H9 (cell line): ENCODE results near the gene ALLC. TPM values are rescaled to one million over a fixed set of nuclear protein-coding genes. Genes with fewer than 3 reads are reported as not detected.

Experiments used
- DNase-seq: peaks from one replicate; pipeline ENCODE4 v3.0.0-alpha.2; 2017
- H2AFZ ChIP-seq: one replicate; pipeline ENCODE4 v1.6.1; 2013; ENCODE audit warnings: mild to moderate bottlenecking, low read length, control low read depth, moderate library complexity
- H2AK5ac ChIP-seq: 2 replicates; pipeline ENCODE4 v1.6.1; 2013; ENCODE audit warnings: low read length, control low read depth, mixed read lengths; ENCODE audit not compliant: insufficient read length
- H2BK120ac ChIP-seq: one replicate; pipeline ENCODE4 v1.6.1; 2013; ENCODE audit warnings: low read depth, mild to moderate bottlenecking, low read length, control low read depth, inconsistent platforms; ENCODE audit not compliant: poor library complexity, severe bottlenecking
- H2BK12ac ChIP-seq: 2 replicates; pipeline ENCODE4 v1.6.1; 2013; ENCODE audit warnings: low read length, control low read depth, mixed read lengths, low read depth; ENCODE audit not compliant: insufficient read length
- H2BK15ac ChIP-seq: 2 replicates; pipeline ENCODE4 v1.6.1; 2013; ENCODE audit warnings: low read depth, low read length, control low read depth
- H2BK20ac ChIP-seq: one replicate; pipeline ENCODE4 v1.6.1; 2013; ENCODE audit warnings: low read depth, mild to moderate bottlenecking, low read length, control low read depth, inconsistent platforms; ENCODE audit not compliant: poor library complexity, severe bottlenecking
- H2BK5ac ChIP-seq: 2 replicates; pipeline ENCODE4 v1.6.1; 2013; ENCODE audit warnings: low read length, control low read depth, mixed read lengths; ENCODE audit not compliant: insufficient read length
- H3K14ac ChIP-seq: 2 replicates; pipeline ENCODE4 v1.6.1; 2013; ENCODE audit warnings: low read length, control low read depth; ENCODE audit not compliant: insufficient read depth
- H3K18ac ChIP-seq: 2 replicates; pipeline ENCODE4 v1.6.1; 2013; ENCODE audit warnings: low read depth, mild to moderate bottlenecking, mixed read lengths, low read length, control low read depth; ENCODE audit not compliant: insufficient read length
- H3K23ac ChIP-seq: 2 replicates; pipeline ENCODE4 v1.6.1; 2013; ENCODE audit warnings: low read length, control low read depth, mixed read lengths, low read depth; ENCODE audit not compliant: insufficient read length
- H3K23me2 ChIP-seq: 2 replicates; pipeline ENCODE4 v1.6.1; 2013; ENCODE audit warnings: low read depth, mild to moderate bottlenecking, mixed read lengths, low read length, control low read depth; ENCODE audit not compliant: insufficient read length, poor library complexity, severe bottlenecking
- H3K27ac ChIP-seq: 2 replicates; pipeline ENCODE4 v1.5.1; 2013; ENCODE audit warnings: low read length, control low read depth, mixed read lengths, low read depth; ENCODE audit not compliant: insufficient read length
- H3K27me3 ChIP-seq: 2 replicates; pipeline ENCODE4 v1.6.1; 2013; ENCODE audit warnings: low read length, control low read depth, inconsistent platforms; ENCODE audit not compliant: insufficient read depth
- H3K4ac ChIP-seq: 2 replicates; pipeline ENCODE4 v1.6.1; 2013; ENCODE audit warnings: low read depth, mild to moderate bottlenecking, control low read depth, inconsistent platforms, low read length, moderate library complexity
- H3K4me1 ChIP-seq: 2 replicates; pipeline ENCODE4 v1.6.1; 2013; ENCODE audit warnings: low read length, control low read depth, inconsistent platforms; ENCODE audit not compliant: insufficient read depth
- H3K4me2 ChIP-seq: 2 replicates; pipeline ENCODE4 v1.6.1; 2013; ENCODE audit warnings: low read length, control low read depth, mixed read lengths; ENCODE audit not compliant: insufficient read length, insufficient read depth
- H3K56ac ChIP-seq: 2 replicates; pipeline ENCODE4 v1.6.1; 2013; ENCODE audit warnings: low read depth, mild to moderate bottlenecking, mixed read lengths, low read length, control low read depth; ENCODE audit not compliant: insufficient read length
- H3K79me1 ChIP-seq: 2 replicates; pipeline ENCODE4 v1.6.1; 2013; ENCODE audit warnings: low read depth, mild to moderate bottlenecking, moderate library complexity, low read length, control low read depth, inconsistent platforms; ENCODE audit not compliant: insufficient read depth, poor library complexity, severe bottlenecking
- H3K79me2 ChIP-seq: 2 replicates; pipeline ENCODE4 v1.6.1; 2013; ENCODE audit warnings: low read length, control low read depth, inconsistent platforms; ENCODE audit not compliant: insufficient read depth
- H3K9ac ChIP-seq: 2 replicates; pipeline ENCODE4 v1.6.1; 2013; ENCODE audit warnings: low read length, control low read depth, mixed read lengths; ENCODE audit not compliant: insufficient read length; ENCODE audit errors: extremely low read depth
- H3K9me3 ChIP-seq: one replicate; pipeline ENCODE4 v1.6.1; 2013; ENCODE audit warnings: low read depth, low read length, inconsistent platforms; ENCODE audit not compliant: control insufficient read depth
- H3T11ph ChIP-seq: one replicate; pipeline ENCODE4 v1.6.1; 2013; ENCODE audit warnings: mild to moderate bottlenecking, low read length, control low read depth, inconsistent platforms
- H4K20me1 ChIP-seq: one replicate; pipeline ENCODE4 v1.6.1; 2013; ENCODE audit not compliant: control insufficient read depth, insufficient read length, insufficient read depth
- H4K5ac ChIP-seq: 2 replicates; pipeline ENCODE4 v1.6.1; 2013; ENCODE audit warnings: low read depth, mild to moderate bottlenecking, mixed read lengths, low read length, control low read depth; ENCODE audit not compliant: insufficient read length
- H4K8ac ChIP-seq: replicated peaks from 2 replicates; pipeline ENCODE4 v1.6.1; 2013; ENCODE audit warnings: low read length, control low read depth, mixed read lengths, low read depth; ENCODE audit not compliant: insufficient read length
- H4K91ac ChIP-seq: 2 replicates; pipeline ENCODE4 v1.6.1; 2013; ENCODE audit warnings: low read depth, mild to moderate bottlenecking, moderate library complexity, mixed read lengths, low read length, control low read depth; ENCODE audit not compliant: insufficient read length
- H3K27ac Mint-ChIP-seq, 3 experiments: 2 replicates in 2 of 3; 3 replicates in 1 of 3; pipeline ENCODE4 v1.8.0; 2020 to 2021; ENCODE audit warnings: mixed read lengths in 3 of 3, mild to moderate bottlenecking in 1 of 3, moderate library complexity in 1 of 3
- H3K27me3 Mint-ChIP-seq: 2 replicates; pipeline ENCODE4 v1.8.0; 2021; ENCODE audit warnings: low read depth, mild to moderate bottlenecking, moderate library complexity, mixed read lengths
- H3K36me3 Mint-ChIP-seq, 3 experiments: 2 replicates in 2 of 3; 3 replicates in 1 of 3; pipeline ENCODE4 v1.8.0; 2020 to 2021; ENCODE audit warnings: low read depth in 3 of 3, mixed read lengths in 3 of 3; ENCODE audit not compliant: insufficient read depth in 1 of 3
- H3K4me1 Mint-ChIP-seq, 2 experiments: 2 replicates each; pipeline ENCODE4 v1.8.0; 2020; ENCODE audit warnings: mixed read lengths in 2 of 2
- H3K4me3 Mint-ChIP-seq, 2 experiments: 2 replicates in 1 of 2; 3 replicates in 1 of 2; pipeline ENCODE4 v1.8.0; 2020 to 2021; ENCODE audit warnings: mild to moderate bottlenecking in 2 of 2, mixed read lengths in 2 of 2, moderate library complexity in 1 of 2
- H3K9me3 Mint-ChIP-seq, 2 experiments: 2 replicates in 1 of 2; 3 replicates in 1 of 2; pipeline ENCODE4 v1.8.0; 2020; ENCODE audit warnings: mild to moderate bottlenecking in 2 of 2, mixed read lengths in 2 of 2, moderate library complexity in 1 of 2
- WGBS: extraction: QIAGEN DNeasy Blood & Tissue Kit; methylation state at CpG from one replicate; pipeline ENCODE4 v1.1.7; 2013; ENCODE audit warnings: missing lambda C conversion rate, low lambda C conversion rate, mixed read lengths; ENCODE audit not compliant: insufficient read length; ENCODE audit errors: extremely low coverage; 5-methylcytosine and 5-hydroxymethylcytosine counted together
- total RNA-seq: library from RNA; stranded (reverse); gene quantifications from 2 replicates; pipeline ENCODE4 v1.2.1, GENCODE V29; 2021
- TF ChIP-seq, protein P1 (sequence below): fragments of 200-600 bp; sonication (generic); conservative IDR thresholded peaks from 3 replicates; pipeline ENCODE4 v1.8.0; 2021; ENCODE audit warnings: antibody characterized with exemption, mild to moderate bottlenecking

The ALLC gene
- total RNA-seq, 1 experiment from 2014 or later: not detected

DNA sequence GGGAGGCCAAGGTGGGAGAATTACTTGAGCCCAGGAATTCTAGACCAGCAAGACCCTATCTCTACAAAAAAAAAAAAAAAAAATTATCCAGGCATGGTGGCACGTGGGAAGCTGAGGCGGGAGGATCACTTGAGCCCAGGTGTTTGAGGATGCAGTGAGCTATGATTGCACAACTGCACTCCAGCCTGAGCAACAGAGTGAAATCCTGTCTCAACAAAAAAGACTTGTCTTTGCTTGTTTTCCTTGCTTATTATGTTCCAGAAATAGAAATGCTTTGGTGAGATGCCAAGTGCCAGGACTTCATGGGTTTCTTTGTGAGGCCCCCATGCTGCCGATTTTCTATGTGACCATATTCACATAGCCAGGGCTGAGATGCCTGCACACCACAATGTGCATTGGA is 54.4 kb downstream of the ALLC start:
- Histone ChIP-seq H4K8ac (no peak overlapping the region), H4K5ac (no peak overlapping the region), H2BK120ac (no peak overlapping the region), H3K56ac (no peak overlapping the region), H3K27ac (no peak overlapping the region), H3K27me3 (no peaks in the 10 kb centered on the region), H3K79me1 (no peaks in the 10 kb centered on the region), H3K79me2 (no peaks in the 10 kb centered on the region), H3K23ac (no peak overlapping the region), H3K18ac (no peak overlapping the region), H2BK20ac (no peak overlapping the region), H4K91ac (no peak overlapping the region), H2BK12ac (no peak overlapping the region), H2AFZ (no peak overlapping the region), H2BK5ac (no peak overlapping the region), H2BK15ac (no peak overlapping the region), H3K4me1 (no peaks in the 10 kb centered on the region), H3K14ac (no peak overlapping the region), H3K9me3 (no peaks in the 10 kb centered on the region), H3K23me2 (no peaks in the 10 kb centered on the region), H4K20me1 (no peaks in the 10 kb centered on the region), H3T11ph (no peak overlapping the region), H3K4ac (no peak overlapping the region), H3K4me2 (no peak overlapping the region), H2AK5ac (no peak overlapping the region), H3K9ac (no peak overlapping the region)
- Mint-ChIP-seq H3K4me1 (no peaks in the 10 kb centered on the region), H3K9me3 (peaks cover 0 to 5% of the 10 kb centered on the region in 2 experiments; a peak in 2 of 5 replicates), H3K4me3 (no peak overlapping the region), H3K27ac (no peak overlapping the region), H3K27me3 (peaks cover 12% of the 10 kb centered on the region; the same call in 1 of the 2 replicates), H3K36me3 (no peaks in the 10 kb centered on the region)
- no CpG with 5 or more reads among the region's 3 CpGs for WGBS
- TF ChIP-seq, protein P1, sequence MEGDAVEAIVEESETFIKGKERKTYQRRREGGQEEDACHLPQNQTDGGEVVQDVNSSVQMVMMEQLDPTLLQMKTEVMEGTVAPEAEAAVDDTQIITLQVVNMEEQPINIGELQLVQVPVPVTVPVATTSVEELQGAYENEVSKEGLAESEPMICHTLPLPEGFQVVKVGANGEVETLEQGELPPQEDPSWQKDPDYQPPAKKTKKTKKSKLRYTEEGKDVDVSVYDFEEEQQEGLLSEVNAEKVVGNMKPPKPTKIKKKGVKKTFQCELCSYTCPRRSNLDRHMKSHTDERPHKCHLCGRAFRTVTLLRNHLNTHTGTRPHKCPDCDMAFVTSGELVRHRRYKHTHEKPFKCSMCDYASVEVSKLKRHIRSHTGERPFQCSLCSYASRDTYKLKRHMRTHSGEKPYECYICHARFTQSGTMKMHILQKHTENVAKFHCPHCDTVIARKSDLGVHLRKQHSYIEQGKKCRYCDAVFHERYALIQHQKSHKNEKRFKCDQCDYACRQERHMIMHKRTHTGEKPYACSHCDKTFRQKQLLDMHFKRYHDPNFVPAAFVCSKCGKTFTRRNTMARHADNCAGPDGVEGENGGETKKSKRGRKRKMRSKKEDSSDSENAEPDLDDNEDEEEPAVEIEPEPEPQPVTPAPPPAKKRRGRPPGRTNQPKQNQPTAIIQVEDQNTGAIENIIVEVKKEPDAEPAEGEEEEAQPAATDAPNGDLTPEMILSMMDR: no peak
- no peak for DNase-seq
